MCF 10A (cell line): ENCODE measurements around the gene HES7. TPM values are rescaled to one million over a fixed set of nuclear protein-coding genes. Genes with fewer than 3 reads are reported as not detected.

ENCODE experiments used
- BruUV-seq: library from RNA; stranded (reverse); fragments of 400-500 nt; replicated peaks from 2 replicates; lab custom pipeline; 2021; lab: Mats Ljungman, UMichigan
- CTCF ChIA-PET: fragments of 300-600 bp; sonication (Branson Sonifier 250); formaldehyde crosslinking; extraction: SDS; loops from one replicate; lab custom pipeline; 2021; ENCODE audit warnings: antibody characterized with exemption, inconsistent platforms; lab: Yijun Ruan, JAX
- POLR2A ChIA-PET: fragments of 300-600, 350-650 bp; sonication (Branson Sonifier 250); formaldehyde crosslinking; extraction: SDS; loops from one replicate; lab custom pipeline; 2020; ENCODE audit warnings: antibody characterized with exemption, inconsistent platforms; lab: Yijun Ruan, JAX
- DNase-seq: peaks from one replicate; pipeline ENCODE4 v3.0.0-alpha.2; 2018; ENCODE audit not compliant: unreplicated experiment
- H3K27ac Mint-ChIP-seq: one replicate; pipeline ENCODE4 v1.8.0; 2022; ENCODE audit warnings: mild to moderate bottlenecking, low read depth, mixed read lengths; ENCODE audit not compliant: unreplicated experiment
- H3K27me3 Mint-ChIP-seq: one replicate; pipeline ENCODE4 v1.8.0; 2022; ENCODE audit warnings: mixed read lengths; ENCODE audit not compliant: insufficient read depth, unreplicated experiment
- H3K36me3 Mint-ChIP-seq: one replicate; pipeline ENCODE4 v1.8.0; 2022; ENCODE audit warnings: mild to moderate bottlenecking, moderate library complexity, mixed read lengths; ENCODE audit not compliant: insufficient read depth, unreplicated experiment
- H3K4me1 Mint-ChIP-seq: one replicate; pipeline ENCODE4 v1.8.0; 2022; ENCODE audit warnings: mixed read lengths; ENCODE audit not compliant: insufficient read depth, unreplicated experiment
- H3K4me3 Mint-ChIP-seq: one replicate; pipeline ENCODE4 v1.8.0; 2022; ENCODE audit warnings: mild to moderate bottlenecking, moderate library complexity, mixed read lengths; ENCODE audit not compliant: unreplicated experiment
- H3K9me3 Mint-ChIP-seq: one replicate; pipeline ENCODE4 v1.8.0; 2022; ENCODE audit warnings: mixed read lengths; ENCODE audit not compliant: unreplicated experiment
- intact Hi-C: fragments of 100-400 bp; cut with micrococcal nuclease; formaldehyde crosslinking; loops from 2 replicates; pipeline ENCODE4 v1.14.1; 2022
- total RNA-seq: library from RNA; stranded (reverse); gene quantifications from 2 replicates; pipeline ENCODE4 v1.2.3, GENCODE V29; 2022
- TF ChIP-seq, protein P1 (sequence below): fragments of 200-600 bp; IDR thresholded peaks from one replicate; pipeline ENCODE4 v1.8.0; 2022; ENCODE audit warnings: antibody characterized with exemption, mild to moderate bottlenecking; ENCODE audit not compliant: unreplicated experiment

Gene HES7
- total RNA-seq, 1 experiment from 2014 or later, result 5.9 TPM

DNA sequence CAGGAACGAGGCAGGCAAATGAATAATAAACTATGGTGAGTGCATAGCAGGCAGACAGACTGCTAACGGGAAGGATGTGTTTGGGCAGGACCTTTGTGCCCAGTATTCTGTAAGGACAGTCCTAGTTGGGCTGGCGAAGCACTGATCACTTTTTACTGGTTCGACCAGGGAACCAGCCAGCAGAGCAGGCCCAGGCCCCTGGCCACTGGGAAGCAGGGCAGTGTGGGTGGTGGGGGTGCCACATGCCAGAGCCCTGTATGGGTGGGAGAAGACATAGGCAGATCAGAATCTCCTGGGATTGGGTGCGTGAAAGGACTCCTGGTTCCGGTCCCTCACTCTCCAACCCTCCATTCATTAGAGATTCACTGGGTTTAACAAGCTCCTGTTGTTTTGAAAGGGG is 42.8 kb upstream of the HES7 start:
- ChIA-PET POLR2A (interaction anchor here (0.7 to 2.2 kb wide), 7 partner anchors 8 to 330 kb away, joined by 3 to 15 read pairs (median 5); partner anchors contain the start of gene BORCS6), CTCF (interaction anchor here (1.6 to 2.4 kb wide), 2 partner anchors 8 to 18 kb away, joined by 3 to 10 read pairs; no protein-coding TSS in a partner anchor)
- Mint-ChIP-seq H3K9me3 (no peaks in the 10 kb centered on the region), H3K27me3 (no peaks in the 10 kb centered on the region), H3K4me1 (peaks cover 11% of the 10 kb centered on the region), H3K27ac (no peak overlapping the region), H3K4me3 (no peak overlapping the region), H3K36me3 (peaks cover 11% of the 10 kb centered on the region)
- no TSS peak for BruUV-seq
- no peak for DNase-seq
- intact Hi-C loops, result no loop called here
- TF ChIP-seq, protein P1, sequence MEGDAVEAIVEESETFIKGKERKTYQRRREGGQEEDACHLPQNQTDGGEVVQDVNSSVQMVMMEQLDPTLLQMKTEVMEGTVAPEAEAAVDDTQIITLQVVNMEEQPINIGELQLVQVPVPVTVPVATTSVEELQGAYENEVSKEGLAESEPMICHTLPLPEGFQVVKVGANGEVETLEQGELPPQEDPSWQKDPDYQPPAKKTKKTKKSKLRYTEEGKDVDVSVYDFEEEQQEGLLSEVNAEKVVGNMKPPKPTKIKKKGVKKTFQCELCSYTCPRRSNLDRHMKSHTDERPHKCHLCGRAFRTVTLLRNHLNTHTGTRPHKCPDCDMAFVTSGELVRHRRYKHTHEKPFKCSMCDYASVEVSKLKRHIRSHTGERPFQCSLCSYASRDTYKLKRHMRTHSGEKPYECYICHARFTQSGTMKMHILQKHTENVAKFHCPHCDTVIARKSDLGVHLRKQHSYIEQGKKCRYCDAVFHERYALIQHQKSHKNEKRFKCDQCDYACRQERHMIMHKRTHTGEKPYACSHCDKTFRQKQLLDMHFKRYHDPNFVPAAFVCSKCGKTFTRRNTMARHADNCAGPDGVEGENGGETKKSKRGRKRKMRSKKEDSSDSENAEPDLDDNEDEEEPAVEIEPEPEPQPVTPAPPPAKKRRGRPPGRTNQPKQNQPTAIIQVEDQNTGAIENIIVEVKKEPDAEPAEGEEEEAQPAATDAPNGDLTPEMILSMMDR, result no peak

DNA sequence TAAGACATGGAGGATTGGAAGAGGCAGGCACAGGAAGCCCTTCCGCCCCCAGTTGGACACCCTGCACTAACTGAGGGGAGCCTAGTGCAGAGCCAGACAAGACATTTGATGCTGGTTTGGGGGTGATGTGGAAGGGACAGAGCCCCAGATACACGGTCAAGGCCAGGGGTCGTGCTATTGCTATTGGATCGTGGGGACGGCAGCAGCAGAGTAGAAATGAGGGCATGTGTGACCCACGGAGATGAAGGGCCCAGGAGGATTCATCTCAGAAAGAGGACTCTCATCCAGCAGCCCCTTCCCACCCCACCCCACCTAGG is 40.9 kb upstream of the HES7 start:
- ChIA-PET CTCF (no interaction called here), POLR2A (interaction anchor here (0.6 to 13.1 kb wide), 8 partner anchors 9 to 308 kb away, joined by 3 to 203 read pairs (median 5); partner anchors contain the start of genes ALOXE3, BORCS6 and PER1)
- intact Hi-C loops, result no loop called here
- H3K4me1 Mint-ChIP-seq, result peaks cover 31% of the 10 kb centered on the region
- peaks cover 15% of the 10 kb centered on the region for H3K36me3 Mint-ChIP-seq
- no peaks in the 10 kb centered on the region for H3K27me3 Mint-ChIP-seq
- H3K27ac Mint-ChIP-seq, result peak overlapping the region; percentile 94
- TF ChIP-seq, protein P1, result no peak
- H3K9me3 Mint-ChIP-seq, result no peaks in the 10 kb centered on the region
- H3K4me3 Mint-ChIP-seq, result no peak overlapping the region
- BruUV-seq, result no TSS peak
- no peak for DNase-seq

DNA sequence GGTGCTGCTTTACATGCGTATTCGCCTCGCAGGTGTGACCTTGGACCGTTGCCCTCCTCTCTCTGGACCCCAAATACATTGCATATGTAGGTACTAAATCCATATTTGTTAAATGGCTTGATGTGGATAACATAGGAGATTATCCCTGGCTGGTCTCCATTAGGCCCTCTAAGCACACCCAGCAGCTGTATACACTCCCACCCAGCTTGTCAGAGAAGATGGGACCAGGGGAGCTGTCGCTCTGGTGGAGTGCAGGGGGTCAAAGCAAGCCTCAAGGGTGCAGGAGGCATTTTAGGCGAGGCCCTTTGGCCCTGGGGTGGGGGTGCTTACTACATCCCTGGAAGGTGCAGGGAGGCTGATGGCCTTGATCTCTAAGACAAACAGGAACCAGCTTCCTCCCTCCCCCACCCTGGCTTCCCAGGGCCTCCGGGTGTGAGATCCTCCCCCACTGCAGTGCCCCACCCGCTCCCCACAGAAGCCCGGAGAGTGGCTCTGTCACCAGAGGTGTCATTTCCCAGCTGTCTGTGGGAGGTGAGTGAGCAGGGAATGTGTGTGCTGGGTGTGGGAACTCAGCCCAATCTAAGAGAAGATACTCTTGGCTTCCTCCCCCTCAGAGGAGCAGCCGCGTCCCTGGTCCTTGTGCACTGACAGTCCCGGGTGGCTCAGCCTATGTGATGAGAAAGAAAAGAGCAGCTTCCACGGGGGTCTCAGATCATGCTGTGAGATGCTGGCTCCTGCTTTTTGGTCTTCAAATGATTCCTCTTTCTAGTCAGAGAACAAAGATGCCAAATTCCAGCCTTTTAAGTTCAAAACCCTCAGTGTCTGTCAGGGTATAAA is 40.3 kb upstream of the HES7 start:
- Mint-ChIP-seq H3K4me3 (peak overlapping the region; percentile 78), H3K9me3 (no peaks in the 10 kb centered on the region), H3K36me3 (peaks cover 15% of the 10 kb centered on the region), H3K27ac (peak overlapping the region; percentile 94), H3K4me1 (peaks cover 32% of the 10 kb centered on the region), H3K27me3 (no peaks in the 10 kb centered on the region)
- no peak for DNase-seq
- intact Hi-C loops, result no loop called here
- ChIA-PET CTCF (interaction anchor here (1.0 to 1.3 kb wide), 2 partner anchors 9 to 45 kb away, joined by 5 to 6 read pairs; no protein-coding TSS in a partner anchor), POLR2A (interaction anchor here (0.6 to 13.1 kb wide), 11 partner anchors 9 to 307 kb away, joined by 3 to 203 read pairs (median 4); partner anchors contain the start of genes ALOXE3, BORCS6, CTC1 and PER1)
- BruUV-seq, result no TSS peak
- TF ChIP-seq, protein P1, result no peak
